ENCODE results near the gene OSER1. TPM values are rescaled to one million over a fixed set of nuclear protein-coding genes. Genes with fewer than 3 reads are reported as not detected.

The OSER1 gene
- total RNA-seq, 1 donor from 2014 or later, result 29.6 TPM

DNA sequence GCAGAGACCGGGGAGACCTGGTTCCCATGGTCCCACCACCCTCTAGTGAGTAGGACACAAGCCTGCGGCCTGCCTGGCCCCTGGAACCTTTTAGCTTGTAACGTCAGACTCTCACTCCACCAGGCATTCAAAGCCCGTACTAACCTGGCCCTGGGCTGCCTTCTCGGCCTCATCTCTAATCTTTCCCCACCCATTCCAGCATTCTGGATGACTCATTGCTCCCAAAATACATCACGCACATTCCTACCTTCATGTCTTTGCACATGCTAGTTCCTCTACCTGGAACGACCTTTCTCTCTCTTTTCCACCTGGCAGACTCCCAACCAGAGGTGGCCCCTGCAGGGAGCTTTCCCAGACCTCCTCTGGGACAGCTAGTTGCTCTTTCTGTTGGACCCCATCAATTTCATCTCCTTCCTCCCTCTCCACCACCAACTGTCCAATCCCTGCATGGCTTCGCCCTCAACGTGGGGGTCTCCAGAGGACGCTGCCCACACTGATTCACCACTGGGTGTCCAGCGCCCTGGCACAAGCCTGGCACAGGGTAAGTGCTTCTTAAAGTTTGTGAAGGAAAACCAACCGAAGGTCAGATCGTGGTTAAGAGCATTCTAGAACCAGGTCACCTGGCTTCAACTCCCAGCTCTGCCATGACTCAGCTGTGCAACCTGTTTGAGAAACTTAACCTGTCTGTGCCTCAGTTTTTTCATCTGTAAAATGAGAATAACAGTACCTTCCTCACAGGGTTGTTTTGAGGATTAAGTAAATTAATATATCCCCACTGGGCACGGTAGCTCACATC is 58.8 kb downstream of the OSER1 start:
- intact Hi-C loops (cut with DNase I), result no loop called here
- Histone ChIP-seq H3K27ac (no peak overlapping the region), H3K4me1 (no peaks in the 10 kb centered on the region), H3K36me3 (no peaks in the 10 kb centered on the region), H3K4me3 (no peak overlapping the region), H3K27me3 (no peaks in the 10 kb centered on the region), H3K9me3 (no peaks in the 10 kb centered on the region)
- ATAC-seq (no peak), DNase-seq (no peak)
- TF ChIP-seq, protein P1, sequence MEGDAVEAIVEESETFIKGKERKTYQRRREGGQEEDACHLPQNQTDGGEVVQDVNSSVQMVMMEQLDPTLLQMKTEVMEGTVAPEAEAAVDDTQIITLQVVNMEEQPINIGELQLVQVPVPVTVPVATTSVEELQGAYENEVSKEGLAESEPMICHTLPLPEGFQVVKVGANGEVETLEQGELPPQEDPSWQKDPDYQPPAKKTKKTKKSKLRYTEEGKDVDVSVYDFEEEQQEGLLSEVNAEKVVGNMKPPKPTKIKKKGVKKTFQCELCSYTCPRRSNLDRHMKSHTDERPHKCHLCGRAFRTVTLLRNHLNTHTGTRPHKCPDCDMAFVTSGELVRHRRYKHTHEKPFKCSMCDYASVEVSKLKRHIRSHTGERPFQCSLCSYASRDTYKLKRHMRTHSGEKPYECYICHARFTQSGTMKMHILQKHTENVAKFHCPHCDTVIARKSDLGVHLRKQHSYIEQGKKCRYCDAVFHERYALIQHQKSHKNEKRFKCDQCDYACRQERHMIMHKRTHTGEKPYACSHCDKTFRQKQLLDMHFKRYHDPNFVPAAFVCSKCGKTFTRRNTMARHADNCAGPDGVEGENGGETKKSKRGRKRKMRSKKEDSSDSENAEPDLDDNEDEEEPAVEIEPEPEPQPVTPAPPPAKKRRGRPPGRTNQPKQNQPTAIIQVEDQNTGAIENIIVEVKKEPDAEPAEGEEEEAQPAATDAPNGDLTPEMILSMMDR (IDR thresholded peaks at IDR 0.05), result no peak

DNA sequence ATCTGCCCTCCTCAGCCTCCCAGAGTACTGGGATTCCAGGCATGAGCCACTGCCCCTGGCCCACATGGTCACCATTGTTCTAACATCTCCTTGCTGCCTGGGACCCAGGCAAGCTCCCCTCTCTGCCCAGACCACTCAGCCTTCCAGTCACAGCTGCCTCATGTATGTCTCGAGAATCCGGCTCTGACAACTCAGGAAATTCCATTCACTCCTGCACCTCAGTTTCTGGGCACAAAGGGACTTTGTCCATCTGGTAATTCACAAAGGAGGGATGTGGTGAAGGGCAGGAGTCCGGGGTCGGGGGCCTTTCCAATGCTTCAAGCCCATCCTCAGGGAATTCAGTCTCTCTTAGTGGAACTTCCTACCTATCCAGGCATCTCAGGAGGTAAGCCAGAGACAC is 64.3 kb downstream of the OSER1 start:
- H3K27ac ChIP-seq, result no peak overlapping the region
- DNase-seq (no peak), ATAC-seq (no peak)
- H3K4me3 ChIP-seq, result no peak overlapping the region
- no peaks in the 10 kb centered on the region for H3K4me1 ChIP-seq
- no peaks in the 10 kb centered on the region for H3K27me3 ChIP-seq
- H3K9me3 ChIP-seq, result no peaks in the 10 kb centered on the region
- TF ChIP-seq, protein P1 (IDR thresholded peaks at IDR 0.05), result no peak
- no peaks in the 10 kb centered on the region for H3K36me3 ChIP-seq
- intact Hi-C loops (cut with DNase I), result no loop called here

Other genes with a start within 250 kb of the OSER1 start
- gene JPH2, start 23.6 kb downstream of the OSER1 start, total RNA-seq, result 7.9 TPM
- gene GDAP1L1, start 36.5 kb upstream of the OSER1 start, total RNA-seq, result not detected
- gene FITM2, start 100.4 kb upstream of the OSER1 start, total RNA-seq, result 12.6 TPM
- gene R3HDML, start 126.3 kb upstream of the OSER1 start, total RNA-seq, result not detected
- gene HNF4A, start 144.9 kb upstream of the OSER1 start, total RNA-seq, result 0.20 TPM